GM19455 (cell line): Measurements from ENCODE around the gene CAND2.

Experiments used
- ATAC-seq: cut with Tn5 transposase; IDR thresholded peaks from one replicate; pipeline ENCODE4 v1.9.1; 2021; ENCODE audit not compliant: unreplicated experiment

CAND2 gene

DNA sequence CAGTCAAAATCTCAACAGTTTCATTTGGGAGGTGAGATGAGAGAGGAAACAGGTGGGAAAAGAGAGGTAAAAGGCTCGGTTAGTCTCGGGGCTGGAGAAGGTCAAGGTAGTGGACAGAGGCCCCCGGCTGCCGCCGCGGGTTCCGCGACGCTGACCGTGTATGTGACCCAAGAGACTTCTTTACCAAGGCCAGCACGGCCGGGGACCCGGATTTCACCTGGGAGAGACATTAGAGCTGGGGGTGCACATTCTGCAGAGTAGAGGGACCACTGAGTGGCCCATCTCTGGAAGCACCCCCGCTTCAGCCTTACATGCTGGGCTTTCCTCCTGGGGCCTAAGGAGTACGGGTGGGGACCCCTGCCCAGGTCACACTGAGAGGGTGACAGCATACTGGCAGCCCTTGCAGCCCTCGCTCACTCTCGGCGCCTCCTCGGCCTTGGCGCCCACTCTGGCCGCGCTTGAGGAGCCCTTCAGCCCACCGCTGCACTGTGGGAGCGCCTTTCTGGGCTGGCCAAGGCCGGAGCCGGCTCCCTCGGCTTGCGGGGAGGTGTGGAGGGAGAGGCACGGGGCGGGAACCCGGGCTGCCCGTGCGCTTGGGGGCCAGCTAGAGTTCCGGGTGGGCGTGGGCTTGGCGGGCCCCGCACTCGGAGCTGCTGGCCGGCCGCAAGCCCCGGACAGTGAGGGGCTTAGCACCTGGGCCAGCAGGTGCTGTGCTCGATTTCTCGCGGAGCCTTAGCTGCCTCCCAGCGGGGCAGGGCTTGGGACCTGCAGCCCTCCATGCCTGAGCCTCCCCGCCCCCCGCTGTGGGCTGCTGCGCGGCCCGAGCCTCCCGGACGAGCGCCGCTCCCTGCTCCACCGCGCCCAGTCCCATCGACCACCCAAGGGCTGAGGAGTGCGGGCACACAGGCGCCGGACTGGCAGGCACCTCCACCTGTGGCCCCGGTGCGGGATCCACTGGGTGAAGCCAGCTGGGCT is 86.1 kb downstream of the CAND2 start:
- no peak for ATAC-seq

DNA sequence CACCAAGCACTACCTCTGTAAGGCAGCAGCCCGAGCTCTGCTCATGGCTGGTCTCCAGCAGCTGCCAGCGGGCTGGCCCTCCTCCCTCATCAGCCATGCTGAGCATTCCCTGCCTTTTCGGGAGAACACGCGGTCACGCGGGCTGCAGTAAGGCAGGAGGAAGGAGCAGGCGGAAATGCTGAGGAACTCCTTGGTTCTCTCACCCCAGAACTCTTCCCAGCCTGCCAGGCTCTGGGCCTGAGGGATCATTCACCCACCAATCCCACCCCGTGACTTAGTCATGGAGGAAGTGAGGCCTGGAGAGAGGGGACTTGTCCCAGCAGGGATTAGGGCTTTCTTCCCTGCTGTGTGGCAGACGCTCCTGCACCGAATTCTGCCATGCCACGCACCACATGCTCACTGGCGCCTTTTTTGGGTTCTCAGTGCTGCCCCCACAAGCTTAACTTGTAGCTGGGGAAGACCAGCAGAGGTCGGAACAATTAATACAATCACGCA is 87.8 kb downstream of the CAND2 start:
- ATAC-seq = no peak
